AG04450 (cell line): ENCODE data around the gene TES. TPM values are rescaled to one million over a fixed set of nuclear protein-coding genes. Genes with fewer than 3 reads are reported as not detected.

ENCODE experiments used
- CTCF ChIA-PET: fragments of 300-600, 350-600 bp; formaldehyde crosslinking; extraction: SDS; loops from one replicate; lab custom pipeline; 2022; ENCODE audit warnings: antibody characterized with exemption, inconsistent platforms; lab: Charles Lee
- POLR2A ChIA-PET: fragments of 350-600 bp; formaldehyde crosslinking; extraction: SDS; loops from one replicate; lab custom pipeline; 2021; ENCODE audit warnings: antibody characterized with exemption, inconsistent platforms; lab: Yijun Ruan, JAX
- DNase-seq: peaks from one replicate; pipeline ENCODE4 v3.0.0-alpha.2; 2011; ENCODE audit warnings: low read depth, low spot score
- H3K27ac ChIP-seq: one replicate; pipeline ENCODE4 v1.5.1; 2012; ENCODE audit warnings: low read depth, low read length, control low read depth
- H3K27me3 ChIP-seq: one replicate; pipeline ENCODE4 v1.6.0; 2012; ENCODE audit warnings: low read length; ENCODE audit not compliant: control insufficient read depth, insufficient read depth
- H3K4me3 ChIP-seq: 2 replicates; pipeline ENCODE4 v1.5.1; 2011; ENCODE audit warnings: mild to moderate bottlenecking, low read depth, low read length, control low read depth
- H3K9me3 ChIP-seq: 2 replicates; pipeline ENCODE4 v1.5.1; 2012; ENCODE audit warnings: low read length; ENCODE audit not compliant: control insufficient read depth, insufficient read depth
- polyA plus RNA-seq: library from polyadenylated mRNA; depleted of rRNA; stranded (reverse); fragments of >200 nt; gene quantifications from 2 replicates; pipeline ENCODE4 v1.2.3, GENCODE V29; 2011
- TF ChIP-seq, protein P1 (sequence below): IDR thresholded peaks from 2 replicates; pipeline ENCODE4 v1.5.1; 2011; ENCODE audit warnings: low read depth, low read length, control low read depth, inconsistent platforms

Gene TES
- polyA plus RNA-seq, 1 experiment = 152 TPM

DNA sequence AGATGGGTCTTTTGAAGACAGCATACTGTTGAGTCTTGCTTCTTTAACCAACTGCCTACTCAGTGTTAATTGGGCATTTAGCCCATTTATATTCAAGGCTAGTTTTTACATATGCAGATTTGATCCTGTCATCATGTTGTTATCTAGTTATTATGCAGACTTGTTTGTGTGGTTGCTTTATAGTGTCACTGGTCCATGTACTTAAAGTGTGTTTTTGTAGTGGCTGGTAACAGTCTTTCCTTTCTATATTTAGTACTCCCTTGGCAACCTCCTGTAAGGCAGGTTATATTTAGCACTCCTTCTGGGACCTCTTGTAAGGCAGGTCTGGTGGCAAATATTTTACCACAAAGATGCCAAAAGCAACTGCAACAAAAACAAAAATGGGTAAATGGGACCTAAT lies 66.7 kb downstream of the TES start:
- Histone ChIP-seq H3K27me3 (no peaks in the 10 kb centered on the region), H3K4me3 (no peak overlapping the region), H3K9me3 (no peaks in the 10 kb centered on the region), H3K27ac (no peak overlapping the region)
- POLR2A ChIA-PET = no interaction called here
- TF ChIP-seq, protein P1, sequence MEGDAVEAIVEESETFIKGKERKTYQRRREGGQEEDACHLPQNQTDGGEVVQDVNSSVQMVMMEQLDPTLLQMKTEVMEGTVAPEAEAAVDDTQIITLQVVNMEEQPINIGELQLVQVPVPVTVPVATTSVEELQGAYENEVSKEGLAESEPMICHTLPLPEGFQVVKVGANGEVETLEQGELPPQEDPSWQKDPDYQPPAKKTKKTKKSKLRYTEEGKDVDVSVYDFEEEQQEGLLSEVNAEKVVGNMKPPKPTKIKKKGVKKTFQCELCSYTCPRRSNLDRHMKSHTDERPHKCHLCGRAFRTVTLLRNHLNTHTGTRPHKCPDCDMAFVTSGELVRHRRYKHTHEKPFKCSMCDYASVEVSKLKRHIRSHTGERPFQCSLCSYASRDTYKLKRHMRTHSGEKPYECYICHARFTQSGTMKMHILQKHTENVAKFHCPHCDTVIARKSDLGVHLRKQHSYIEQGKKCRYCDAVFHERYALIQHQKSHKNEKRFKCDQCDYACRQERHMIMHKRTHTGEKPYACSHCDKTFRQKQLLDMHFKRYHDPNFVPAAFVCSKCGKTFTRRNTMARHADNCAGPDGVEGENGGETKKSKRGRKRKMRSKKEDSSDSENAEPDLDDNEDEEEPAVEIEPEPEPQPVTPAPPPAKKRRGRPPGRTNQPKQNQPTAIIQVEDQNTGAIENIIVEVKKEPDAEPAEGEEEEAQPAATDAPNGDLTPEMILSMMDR = no peak
- CTCF ChIA-PET = no interaction called here
- DNase-seq = no peak

DNA sequence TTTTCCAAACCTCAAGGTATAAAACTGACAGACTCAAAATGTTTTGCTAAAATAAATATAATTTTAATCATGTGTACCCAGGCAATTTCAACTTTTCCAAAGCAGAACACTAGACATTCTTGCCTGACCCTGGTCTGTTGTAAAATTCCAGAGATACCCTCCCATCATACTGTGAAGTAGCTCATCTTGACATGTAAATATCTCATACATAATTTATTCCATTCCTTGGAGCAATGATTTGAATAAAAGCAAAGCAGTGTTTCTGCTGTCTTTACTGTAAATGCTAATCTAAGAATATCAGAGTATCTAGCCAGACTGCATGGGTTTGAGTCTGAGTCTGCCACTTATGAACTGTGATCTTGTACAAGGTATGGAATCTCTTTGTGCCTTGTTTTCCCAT lies 68.9 kb downstream of the TES start:
- ChIA-PET CTCF (interaction anchor here (1.0 kb wide), 1 partner anchor 99 kb away, joined by 3 read pairs; no protein-coding TSS in a partner anchor), POLR2A (no interaction called here)
- H3K27ac ChIP-seq = no peak overlapping the region
- no peak for DNase-seq
- H3K9me3 ChIP-seq = no peaks in the 10 kb centered on the region
- TF ChIP-seq, protein P1 = no peak
- no peak overlapping the region for H3K4me3 ChIP-seq
- no peaks in the 10 kb centered on the region for H3K27me3 ChIP-seq

DNA sequence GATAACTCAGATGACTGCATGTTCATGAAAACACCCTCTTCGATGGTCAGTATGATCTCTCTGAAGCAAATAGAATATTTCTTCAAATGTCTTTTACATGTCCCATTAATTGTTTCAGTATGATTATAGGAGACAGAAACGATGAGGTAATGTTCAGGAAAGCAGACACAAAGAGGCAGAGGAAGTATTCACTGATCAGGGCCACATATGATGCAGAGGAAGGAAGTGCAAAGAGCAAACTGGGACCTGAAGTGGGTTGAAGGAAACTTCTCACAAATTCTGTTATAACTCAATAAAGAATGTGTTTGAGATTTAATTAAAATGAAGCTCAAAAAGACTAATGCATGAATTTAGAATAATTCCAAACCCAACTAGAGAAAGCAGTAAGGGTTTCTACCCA lies 70.5 kb downstream of the TES start:
- H3K9me3 ChIP-seq = no peaks in the 10 kb centered on the region
- no peak overlapping the region for H3K27ac ChIP-seq
- TF ChIP-seq, protein P1 = no peak
- no peaks in the 10 kb centered on the region for H3K27me3 ChIP-seq
- DNase-seq = no peak
- H3K4me3 ChIP-seq = no peak overlapping the region
- POLR2A ChIA-PET = no interaction called here
- CTCF ChIA-PET = no interaction called here

DNA sequence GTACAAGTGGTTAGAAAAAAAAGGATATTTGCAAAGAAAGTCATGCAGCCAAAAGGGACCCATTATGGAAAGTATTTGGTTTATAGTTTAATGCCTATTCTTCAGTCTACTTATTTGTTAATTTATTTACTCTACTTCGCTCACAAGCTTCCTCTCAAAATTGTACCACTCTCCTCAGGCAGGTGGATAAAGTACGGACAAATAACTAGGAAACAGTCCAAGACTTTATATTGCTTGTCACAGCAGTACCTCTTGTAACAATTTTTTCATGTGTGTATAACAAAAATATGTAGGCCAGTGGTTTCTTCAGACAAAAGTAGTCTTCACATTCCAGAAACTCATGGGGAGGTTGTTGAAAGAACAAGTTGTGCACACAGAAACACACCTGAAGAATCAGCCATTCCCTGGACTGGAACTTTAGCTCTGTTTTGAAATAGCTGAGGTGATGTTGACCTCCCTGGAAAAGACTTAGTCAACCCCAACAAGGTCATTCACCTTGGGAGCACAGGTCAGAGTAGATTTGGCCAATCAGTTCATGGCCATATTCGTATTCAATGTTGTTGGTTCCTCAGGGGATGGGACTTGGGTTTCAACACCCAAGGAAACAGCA lies 73.4 kb downstream of the TES start:
- DNase-seq = no peak
- TF ChIP-seq, protein P1 = no peak
- CTCF ChIA-PET = interaction anchor here (0.9 to 2.9 kb wide), 3 partner anchors 12 to 308 kb away, joined by 3 to 8 read pairs (median 5); no protein-coding TSS in a partner anchor
- H3K27me3 ChIP-seq = no peaks in the 10 kb centered on the region
- POLR2A ChIA-PET = interaction anchor here (1.4 kb wide), 1 partner anchor 12 kb away, joined by 3 read pairs; no protein-coding TSS in a partner anchor
- H3K27ac ChIP-seq = no peak overlapping the region
- H3K9me3 ChIP-seq = no peaks in the 10 kb centered on the region
- H3K4me3 ChIP-seq = no peak overlapping the region

DNA sequence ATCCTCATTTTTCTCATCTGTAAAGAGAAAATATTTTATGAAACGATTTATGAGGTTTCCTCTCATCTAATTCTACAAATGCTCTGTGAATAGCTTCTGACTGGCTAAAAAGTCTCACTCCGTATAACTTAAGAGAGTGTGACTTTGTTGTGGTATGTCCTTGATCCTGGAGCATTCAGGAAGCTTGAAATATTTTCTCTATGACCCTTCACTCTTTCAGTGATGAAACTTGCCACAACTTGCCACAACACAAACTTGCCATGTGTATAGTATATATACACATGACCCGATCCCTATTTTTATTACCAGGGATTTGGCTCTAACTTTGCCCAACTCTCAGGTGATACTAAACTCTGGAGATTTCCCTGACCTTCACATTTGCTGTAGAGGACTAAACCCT lies 74.1 kb downstream of the TES start:
- H3K4me3 ChIP-seq = no peak overlapping the region
- TF ChIP-seq, protein P1 = no peak
- H3K27ac ChIP-seq = no peak overlapping the region
- ChIA-PET POLR2A (interaction anchor here (0.6 to 1.4 kb wide), 2 partner anchors 12 to 166 kb away, joined by 3 read pairs; no protein-coding TSS in a partner anchor), CTCF (interaction anchor here (0.9 to 2.9 kb wide), 3 partner anchors 12 to 307 kb away, joined by 3 to 8 read pairs (median 5); no protein-coding TSS in a partner anchor)
- H3K27me3 ChIP-seq = no peaks in the 10 kb centered on the region
- H3K9me3 ChIP-seq = no peaks in the 10 kb centered on the region
- DNase-seq = no peak
